GM12878 (cell line): ENCODE measurements around the gene NCLN. TPM values are rescaled to one million over a fixed set of nuclear protein-coding genes. Genes with fewer than 3 reads are reported as not detected.
A peak's percentile ranks its signal among the peaks of the same experiment; 100 is the strongest.

Source experiments
- ATAC-seq: fragments of 200-7000 bp; cut with Tn5 transposase; 3 replicates; pipeline ENCODE4 v1.9.1; 2020; ENCODE audit warnings: mild to moderate bottlenecking, moderate library complexity
- BruUV-seq: library from RNA; stranded (reverse); fragments of 400-500 nt; replicated peaks from 2 replicates; lab custom pipeline; 2021; lab: Mats Ljungman, UMichigan
- CTCF ChIA-PET: fragments of 300-600 bp; sonication (Branson Sonifier 250); formaldehyde crosslinking; extraction: SDS; loops from one replicate; lab custom pipeline; 2021; ENCODE audit warnings: inconsistent platforms; lab: Yijun Ruan, JAX
- POLR2A ChIA-PET: fragments of 350-600 bp; formaldehyde crosslinking; extraction: SDS; loops from one replicate; lab custom pipeline; 2021; ENCODE audit warnings: inconsistent platforms; lab: Charles Lee
- RAD21 ChIA-PET: fragments of 300-600 bp; sonication (Branson Sonifier 250); formaldehyde crosslinking; loops from one replicate; lab custom pipeline; 2023; ENCODE audit warnings: antibody characterized with exemption; ENCODE audit not compliant: unreplicated experiment; lab: Charles Lee
- SMC1A ChIA-PET: fragments of 300-600 bp; sonication (Branson Sonifier 250); formaldehyde crosslinking; loops from one replicate; lab custom pipeline; 2023; ENCODE audit not compliant: unreplicated experiment, uncharacterized antibody; lab: Charles Lee
- DNase-seq: peaks from one replicate; pipeline ENCODE4 v3.0.0-alpha.2; 2011; ENCODE audit warnings: low read depth, low spot score
- FAIRE-seq: peaks from 3 replicates; lab custom pipeline; 2011; peaks lifted over from hg19 to GRCh38; lab: Jason Lieb, UNC
- H2AFZ ChIP-seq: 2 replicates; pipeline ENCODE4 v1.6.0; 2011; ENCODE audit warnings: low read depth, low read length, control low read depth; ENCODE audit not compliant: control insufficient read depth
- H3K27ac ChIP-seq: 2 replicates; pipeline ENCODE4 v1.5.1; 2011; ENCODE audit warnings: control low read depth; ENCODE audit not compliant: control insufficient read depth, insufficient read depth
- H3K27me3 ChIP-seq, 2 experiments: replicated peaks in 1 of 2; 2 replicates each; pipeline versions ENCODE4 v1.6.0 to v1.6.1; 2011; ENCODE audit warnings: low read length in 1 of 2; ENCODE audit not compliant: control insufficient read depth in 2 of 2, insufficient read depth in 2 of 2
- H3K36me3 ChIP-seq, 2 experiments: 2 replicates each; pipeline ENCODE4 v1.5.1; 2011; ENCODE audit warnings: low read length in 1 of 2; ENCODE audit not compliant: control insufficient read depth in 2 of 2, insufficient read depth in 2 of 2
- H3K4me1 ChIP-seq: 2 replicates; pipeline ENCODE4 v1.6.1; 2011; ENCODE audit warnings: mild to moderate bottlenecking, low read length, moderate library complexity, mixed read lengths; ENCODE audit not compliant: control insufficient read depth, insufficient read depth
- H3K4me2 ChIP-seq: 2 replicates; pipeline ENCODE4 v1.6.0; 2011; ENCODE audit warnings: control low read depth; ENCODE audit not compliant: control insufficient read depth, insufficient read depth
- H3K4me3 ChIP-seq: fragments of 200-600 bp; sonication (generic); 2 replicates; pipeline ENCODE4 v1.5.1; 2016
- H3K79me2 ChIP-seq: 2 replicates; pipeline ENCODE4 v1.6.0; 2011; ENCODE audit warnings: low read length; ENCODE audit not compliant: control insufficient read depth, insufficient read depth
- H3K9ac ChIP-seq: 2 replicates; pipeline ENCODE4 v1.8.0; 2011; ENCODE audit warnings: low read length, control low read depth, mixed read lengths; ENCODE audit not compliant: control insufficient read depth, insufficient read depth
- H3K9me3 ChIP-seq: replicated peaks from 3 replicates; pipeline ENCODE4 v1.5.1; 2011; ENCODE audit warnings: mild to moderate bottlenecking, low read length; ENCODE audit not compliant: control insufficient read depth, insufficient read depth
- H4K20me1 ChIP-seq: 2 replicates; pipeline ENCODE4 v1.6.0; 2011; ENCODE audit not compliant: control insufficient read depth, insufficient read depth
- ETV6 ChIP-seq, 2 experiments: fragments of 450-650 bp in 1 of 2; IDR thresholded peaks in 1 of 2; conservative IDR thresholded peaks in 1 of 2; 2 replicates each; pipeline ENCODE4 v1.6.1; 2014; ENCODE audit warnings: antibody characterized with exemption in 1 of 2, borderline replicate concordance in 1 of 2, low read depth in 1 of 2, mild to moderate bottlenecking in 1 of 2, moderate library complexity in 1 of 2
- FOS ChIP-seq: IDR thresholded peaks from 3 replicates; pipeline ENCODE4 v1.6.1; 2011; ENCODE audit warnings: borderline replicate concordance; ENCODE audit not compliant: insufficient read length; ENCODE audit errors: extremely low read depth
- GATAD2B ChIP-seq: fragments of 450-650 bp; conservative IDR thresholded peaks from 2 replicates; pipeline ENCODE4 v1.6.1; 2017; ENCODE audit warnings: low read depth, mild to moderate bottlenecking, moderate library complexity
- HCFC1 ChIP-seq: fragments of 150-350 bp; IDR thresholded peaks from 2 replicates; pipeline ENCODE4 v1.6.1; 2014; ENCODE audit warnings: low read length
- KLF5 ChIP-seq: fragments of 450-650 bp; IDR thresholded peaks from 2 replicates; pipeline ENCODE4 v1.6.1; 2014; ENCODE audit warnings: mild to moderate bottlenecking; ENCODE audit not compliant: partially characterized antibody
- PAX5 ChIP-seq: IDR thresholded peaks from 2 replicates; pipeline ENCODE4 v1.6.1; 2011; ENCODE audit warnings: low read depth, low read length, borderline replicate concordance
- POLR2AphosphoS2 ChIP-seq: IDR thresholded peaks from 2 replicates; pipeline ENCODE4 v1.6.1; 2011; ENCODE audit warnings: low read depth, mild to moderate bottlenecking, low read length, improper control_type of control experiment, moderate library complexity
- RBBP5 ChIP-seq: fragments of 200-600 bp; sonication (generic); conservative IDR thresholded peaks from 2 replicates; pipeline ENCODE4 v1.6.1; 2016
- SMAD1 ChIP-seq: fragments of 450-650 bp; IDR thresholded peaks from 2 replicates; pipeline ENCODE4 v1.6.1; 2018; ENCODE audit warnings: mild to moderate bottlenecking, low read depth; ENCODE audit not compliant: partially characterized antibody
- TAF1 ChIP-seq: IDR thresholded peaks from 2 replicates; pipeline ENCODE4 v1.6.1; 2011; ENCODE audit warnings: mild to moderate bottlenecking, low read depth, low read length, borderline replicate concordance
- ZBED1 ChIP-seq: IDR thresholded peaks from 2 replicates; pipeline ENCODE4 v1.6.1; 2016; ENCODE audit warnings: borderline replicate concordance
- ZNF217 ChIP-seq: fragments of 450-650 bp; IDR thresholded peaks from 2 replicates; pipeline ENCODE4 v1.6.1; 2017; ENCODE audit warnings: antibody characterized with exemption, mild to moderate bottlenecking
- WGBS: methylation state at CpG from one replicate; pipeline ENCODE4 v1.1.6; 2016; ENCODE audit warnings: low lambda C conversion rate; ENCODE audit not compliant: insufficient replicate concordance, insufficient coverage; ENCODE audit errors: missing lambda C conversion rate; 5-methylcytosine and 5-hydroxymethylcytosine counted together
- in situ Hi-C: fragments of 300-500 bp; cut with MboI; formaldehyde crosslinking; loops from 9 replicates; pipeline ENCODE4 v1.14.3; 2018; ENCODE audit warnings: mixed read lengths
- intact Hi-C: fragments of 100-400 bp; cut with micrococcal nuclease; formaldehyde crosslinking; loops from one replicate; pipeline ENCODE4 v1.14.2; 2022; ENCODE audit not compliant: unreplicated experiment
- polyA plus RNA-seq, 11 experiments: library from polyadenylated mRNA; depleted of rRNA in 4 of 11; unstranded in 6 of 11; stranded (reverse) in 5 of 11; fragments of >200 nt; fragmentation: Nextera tagmentation in 4 of 11; fragmentation: Illumina TruSeq in 1 of 11; extraction: Ambion mirVana in 4 of 11; extraction: Trizol in 1 of 11; gene quantifications; 1 replicate in 1 of 11; 2 replicates in 10 of 11; pipeline versions ENCODE4 v1.2.1 to v1.2.3, GENCODE V29; 2011 to 2016; ENCODE audit warnings: inconsistent platforms in 2 of 11, missing spikeins in 2 of 11, low read depth in 1 of 11
- total RNA-seq, 4 experiments: library from RNA; depleted of rRNA in 3 of 4; stranded (reverse); fragments of >200 nt in 3 of 4; fragmentation: Illumina TruSeq in 1 of 4; extraction: Trizol in 1 of 4; gene quantifications; 2 replicates each; pipeline versions ENCODE4 v1.2.1 to v1.2.3, GENCODE V29; 2013 to 2021
- TF ChIP-seq, protein P1 (sequence below): fragments of 450-650 bp; formaldehyde crosslinking; IDR thresholded peaks from 2 replicates; pipeline ENCODE4 v1.5.0; 2022; ENCODE audit warnings: mild to moderate bottlenecking, missing genetic modification characterization
- TF ChIP-seq, protein P2 (sequence below): fragments of 450-650 bp; IDR thresholded peaks from 2 replicates; pipeline ENCODE4 v1.6.1; 2017; ENCODE audit warnings: antibody characterized with exemption, mild to moderate bottlenecking, moderate library complexity
- TF ChIP-seq, protein P3 (sequence below): fragments of 450-650 bp; IDR thresholded peaks from 2 replicates; pipeline ENCODE4 v1.6.1; 2017; ENCODE audit warnings: mild to moderate bottlenecking, low read depth, inconsistent platforms; ENCODE audit not compliant: poor library complexity, severe bottlenecking

Gene NCLN
- total and polyA plus RNA-seq, 10 of the 15 experiments (the other 5 are each of a cell fraction or from before 2014, with no cell fraction given) = 2.2 to 79.1 (median 36.0) TPM

DNA sequence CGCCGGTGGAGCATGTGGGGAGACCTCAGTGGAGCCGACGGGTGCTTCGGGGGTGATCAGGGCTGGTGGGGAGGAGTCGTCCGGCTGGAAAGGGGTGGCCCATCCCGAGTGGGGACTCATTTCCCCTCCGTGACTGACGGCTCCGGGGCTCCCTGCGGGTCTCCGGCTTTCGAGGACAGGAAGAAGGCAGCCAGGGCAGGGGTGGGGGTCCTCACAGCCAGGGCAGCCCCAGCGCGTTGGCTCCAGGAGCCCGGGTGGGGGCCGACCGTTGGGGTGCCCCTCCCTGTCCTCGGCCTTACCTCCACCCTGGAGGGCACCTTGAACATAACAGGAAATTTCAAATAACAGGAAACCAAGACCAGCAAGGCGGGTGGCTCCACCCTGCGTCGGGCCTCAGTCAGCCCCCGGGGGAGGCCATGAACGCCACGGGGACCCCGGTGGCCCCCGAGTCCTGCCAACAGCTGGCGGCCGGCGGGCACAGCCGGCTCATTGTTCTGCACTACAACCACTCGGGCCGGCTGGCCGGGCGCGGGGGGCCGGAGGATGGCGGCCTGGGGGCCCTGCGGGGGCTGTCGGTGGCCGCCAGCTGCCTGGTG is 7.3 kb upstream of the NCLN start, which contains the start of gene S1PR4:
S1PR4 (plus strand) TSS at position 393 of the 596 bp plus-strand sequence; CDS start at position 417, 24 bp downstream.
- peak within 1 kb of the TSS; percentile 89 for H3K9ac ChIP-seq
- peaks cover 22% of the 10 kb centered on the region for H3K4me1 ChIP-seq
- FAIRE-seq (no peak), DNase-seq (no peak), ATAC-seq (peak; percentile 72)
- BruUV-seq = no TSS peak
- SMC1A ChIA-PET = no interaction called here
- POLR2A ChIA-PET = interaction anchor here (1.0 to 1.1 kb wide), 2 partner anchors 46 to 50 kb away, joined by 3 read pairs; no protein-coding TSS in a partner anchor
- RAD21 ChIA-PET = no interaction called here
- peak within 1 kb of the TSS; percentile 81 for H3K4me3 ChIP-seq
- peak within 1 kb of the TSS; percentile 75 for H3K4me2 ChIP-seq
- H3K79me2 ChIP-seq = peaks cover 49% of the 10 kb centered on the region
- H4K20me1 ChIP-seq = no peaks in the 10 kb centered on the region; the same call in 1 of the 2 replicates
- peak within 1 kb of the TSS; percentile 95 for H3K27ac ChIP-seq
- CTCF ChIA-PET = interaction anchor here (0.5 kb wide), 1 partner anchor 97 kb away, joined by 3 read pairs; no protein-coding TSS in a partner anchor
- WGBS = 1% methylated on average over 40 of the region's 42 CpGs
- intact Hi-C loops = no loop called here
- H3K9me3 ChIP-seq = no peaks in the 10 kb centered on the region
- no peaks in the 10 kb centered on the region for H3K36me3 ChIP-seq
- H2AFZ ChIP-seq = peak within 1 kb of the TSS; percentile 58
- in situ Hi-C loops = no loop called here
- H3K27me3 ChIP-seq = no peaks in the 10 kb centered on the region
- TF ChIP-seq, protein P1, sequence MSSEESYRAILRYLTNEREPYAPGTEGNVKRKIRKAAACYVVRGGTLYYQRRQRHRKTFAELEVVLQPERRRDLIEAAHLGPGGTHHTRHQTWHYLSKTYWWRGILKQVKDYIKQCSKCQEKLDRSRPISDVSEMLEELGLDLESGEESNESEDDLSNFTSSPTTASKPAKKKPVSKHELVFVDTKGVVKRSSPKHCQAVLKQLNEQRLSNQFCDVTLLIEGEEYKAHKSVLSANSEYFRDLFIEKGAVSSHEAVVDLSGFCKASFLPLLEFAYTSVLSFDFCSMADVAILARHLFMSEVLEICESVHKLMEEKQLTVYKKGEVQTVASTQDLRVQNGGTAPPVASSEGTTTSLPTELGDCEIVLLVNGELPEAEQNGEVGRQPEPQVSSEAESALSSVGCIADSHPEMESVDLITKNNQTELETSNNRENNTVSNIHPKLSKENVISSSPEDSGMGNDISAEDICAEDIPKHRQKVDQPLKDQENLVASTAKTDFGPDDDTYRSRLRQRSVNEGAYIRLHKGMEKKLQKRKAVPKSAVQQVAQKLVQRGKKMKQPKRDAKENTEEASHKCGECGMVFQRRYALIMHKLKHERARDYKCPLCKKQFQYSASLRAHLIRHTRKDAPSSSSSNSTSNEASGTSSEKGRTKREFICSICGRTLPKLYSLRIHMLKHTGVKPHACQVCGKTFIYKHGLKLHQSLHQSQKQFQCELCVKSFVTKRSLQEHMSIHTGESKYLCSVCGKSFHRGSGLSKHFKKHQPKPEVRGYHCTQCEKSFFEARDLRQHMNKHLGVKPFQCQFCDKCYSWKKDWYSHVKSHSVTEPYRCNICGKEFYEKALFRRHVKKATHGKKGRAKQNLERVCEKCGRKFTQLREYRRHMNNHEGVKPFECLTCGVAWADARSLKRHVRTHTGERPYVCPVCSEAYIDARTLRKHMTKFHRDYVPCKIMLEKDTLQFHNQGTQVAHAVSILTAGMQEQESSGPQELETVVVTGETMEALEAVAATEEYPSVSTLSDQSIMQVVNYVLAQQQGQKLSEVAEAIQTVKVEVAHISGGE (CRISPR knock-in tag) = no peak
- TF ChIP-seq FOS (no peak), HCFC1 (no peak), RBBP5 (no peak), ZNF217 (no peak), PAX5 (no peak), ETV6 (conservative IDR thresholded peaks at IDR 0.05 in 1 of 2, IDR thresholded peaks at IDR 0.05 in 1 of 2; ENCODE audit: borderline replicate concordance in 1 of 2, low read depth in 1 of 2) (no peak), SMAD1 (no peak), ZBED1 (no peak), GATAD2B (peak; percentile 66), TAF1 (0 out of 2 replicates have a peak, but pooled peaks have one; percentile 28), POLR2AphosphoS2 (no peak), KLF5 (no peak)
- TF ChIP-seq, protein P2, sequence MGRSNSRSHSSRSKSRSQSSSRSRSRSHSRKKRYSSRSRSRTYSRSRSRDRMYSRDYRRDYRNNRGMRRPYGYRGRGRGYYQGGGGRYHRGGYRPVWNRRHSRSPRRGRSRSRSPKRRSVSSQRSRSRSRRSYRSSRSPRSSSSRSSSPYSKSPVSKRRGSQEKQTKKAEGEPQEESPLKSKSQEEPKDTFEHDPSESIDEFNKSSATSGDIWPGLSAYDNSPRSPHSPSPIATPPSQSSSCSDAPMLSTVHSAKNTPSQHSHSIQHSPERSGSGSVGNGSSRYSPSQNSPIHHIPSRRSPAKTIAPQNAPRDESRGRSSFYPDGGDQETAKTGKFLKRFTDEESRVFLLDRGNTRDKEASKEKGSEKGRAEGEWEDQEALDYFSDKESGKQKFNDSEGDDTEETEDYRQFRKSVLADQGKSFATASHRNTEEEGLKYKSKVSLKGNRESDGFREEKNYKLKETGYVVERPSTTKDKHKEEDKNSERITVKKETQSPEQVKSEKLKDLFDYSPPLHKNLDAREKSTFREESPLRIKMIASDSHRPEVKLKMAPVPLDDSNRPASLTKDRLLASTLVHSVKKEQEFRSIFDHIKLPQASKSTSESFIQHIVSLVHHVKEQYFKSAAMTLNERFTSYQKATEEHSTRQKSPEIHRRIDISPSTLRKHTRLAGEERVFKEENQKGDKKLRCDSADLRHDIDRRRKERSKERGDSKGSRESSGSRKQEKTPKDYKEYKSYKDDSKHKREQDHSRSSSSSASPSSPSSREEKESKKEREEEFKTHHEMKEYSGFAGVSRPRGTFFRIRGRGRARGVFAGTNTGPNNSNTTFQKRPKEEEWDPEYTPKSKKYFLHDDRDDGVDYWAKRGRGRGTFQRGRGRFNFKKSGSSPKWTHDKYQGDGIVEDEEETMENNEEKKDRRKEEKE = no peak
- TF ChIP-seq, protein P3, sequence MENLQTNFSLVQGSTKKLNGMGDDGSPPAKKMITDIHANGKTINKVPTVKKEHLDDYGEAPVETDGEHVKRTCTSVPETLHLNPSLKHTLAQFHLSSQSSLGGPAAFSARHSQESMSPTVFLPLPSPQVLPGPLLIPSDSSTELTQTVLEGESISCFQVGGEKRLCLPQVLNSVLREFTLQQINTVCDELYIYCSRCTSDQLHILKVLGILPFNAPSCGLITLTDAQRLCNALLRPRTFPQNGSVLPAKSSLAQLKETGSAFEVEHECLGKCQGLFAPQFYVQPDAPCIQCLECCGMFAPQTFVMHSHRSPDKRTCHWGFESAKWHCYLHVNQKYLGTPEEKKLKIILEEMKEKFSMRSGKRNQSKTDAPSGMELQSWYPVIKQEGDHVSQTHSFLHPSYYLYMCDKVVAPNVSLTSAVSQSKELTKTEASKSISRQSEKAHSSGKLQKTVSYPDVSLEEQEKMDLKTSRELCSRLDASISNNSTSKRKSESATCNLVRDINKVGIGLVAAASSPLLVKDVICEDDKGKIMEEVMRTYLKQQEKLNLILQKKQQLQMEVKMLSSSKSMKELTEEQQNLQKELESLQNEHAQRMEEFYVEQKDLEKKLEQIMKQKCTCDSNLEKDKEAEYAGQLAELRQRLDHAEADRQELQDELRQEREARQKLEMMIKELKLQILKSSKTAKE = no peak
